ENCODE results near the gene EIPR1. TPM values are rescaled to one million over a fixed set of nuclear protein-coding genes. Genes with fewer than 3 reads are reported as not detected.

The EIPR1 gene
- total RNA-seq, 1 experiment from 2014 or later = 22.8 TPM

DNA sequence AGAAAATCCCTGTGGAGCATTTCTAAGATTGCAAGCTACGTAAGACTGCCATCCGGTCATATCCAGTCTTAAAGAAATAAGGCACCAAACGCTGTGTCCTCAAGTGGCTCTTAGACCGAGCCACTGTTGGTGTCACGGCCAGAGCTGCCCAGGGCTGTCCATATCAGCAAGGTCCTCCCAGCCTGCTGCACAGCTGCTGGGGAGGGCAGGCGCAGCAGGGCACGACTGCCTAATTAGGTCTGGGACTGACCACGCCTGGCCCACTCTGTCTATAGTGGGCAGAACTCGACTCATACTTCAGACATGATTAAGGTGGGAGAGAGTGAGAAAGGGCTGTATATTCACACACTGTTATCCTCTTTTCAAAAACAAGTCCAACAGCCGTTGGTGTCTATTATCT is 39.3 kb downstream of the EIPR1 start (continued):
- TF ChIP-seq FOXP1 (CRISPR knock-in tag; IDR thresholded peaks at IDR 0.05; ENCODE audit: borderline replicate concordance) = no peak
- TF ChIP-seq, protein P1, sequence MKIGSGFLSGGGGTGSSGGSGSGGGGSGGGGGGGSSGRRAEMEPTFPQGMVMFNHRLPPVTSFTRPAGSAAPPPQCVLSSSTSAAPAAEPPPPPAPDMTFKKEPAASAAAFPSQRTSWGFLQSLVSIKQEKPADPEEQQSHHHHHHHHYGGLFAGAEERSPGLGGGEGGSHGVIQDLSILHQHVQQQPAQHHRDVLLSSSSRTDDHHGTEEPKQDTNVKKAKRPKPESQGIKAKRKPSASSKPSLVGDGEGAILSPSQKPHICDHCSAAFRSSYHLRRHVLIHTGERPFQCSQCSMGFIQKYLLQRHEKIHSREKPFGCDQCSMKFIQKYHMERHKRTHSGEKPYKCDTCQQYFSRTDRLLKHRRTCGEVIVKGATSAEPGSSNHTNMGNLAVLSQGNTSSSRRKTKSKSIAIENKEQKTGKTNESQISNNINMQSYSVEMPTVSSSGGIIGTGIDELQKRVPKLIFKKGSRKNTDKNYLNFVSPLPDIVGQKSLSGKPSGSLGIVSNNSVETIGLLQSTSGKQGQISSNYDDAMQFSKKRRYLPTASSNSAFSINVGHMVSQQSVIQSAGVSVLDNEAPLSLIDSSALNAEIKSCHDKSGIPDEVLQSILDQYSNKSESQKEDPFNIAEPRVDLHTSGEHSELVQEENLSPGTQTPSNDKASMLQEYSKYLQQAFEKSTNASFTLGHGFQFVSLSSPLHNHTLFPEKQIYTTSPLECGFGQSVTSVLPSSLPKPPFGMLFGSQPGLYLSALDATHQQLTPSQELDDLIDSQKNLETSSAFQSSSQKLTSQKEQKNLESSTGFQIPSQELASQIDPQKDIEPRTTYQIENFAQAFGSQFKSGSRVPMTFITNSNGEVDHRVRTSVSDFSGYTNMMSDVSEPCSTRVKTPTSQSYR (CRISPR knock-in tag; IDR thresholded peaks at IDR 0.05) = no peak
- TF ChIP-seq HMGA2 (CRISPR knock-in tag; IDR thresholded peaks at IDR 0.05) = no peak
- TF ChIP-seq, protein P2, sequence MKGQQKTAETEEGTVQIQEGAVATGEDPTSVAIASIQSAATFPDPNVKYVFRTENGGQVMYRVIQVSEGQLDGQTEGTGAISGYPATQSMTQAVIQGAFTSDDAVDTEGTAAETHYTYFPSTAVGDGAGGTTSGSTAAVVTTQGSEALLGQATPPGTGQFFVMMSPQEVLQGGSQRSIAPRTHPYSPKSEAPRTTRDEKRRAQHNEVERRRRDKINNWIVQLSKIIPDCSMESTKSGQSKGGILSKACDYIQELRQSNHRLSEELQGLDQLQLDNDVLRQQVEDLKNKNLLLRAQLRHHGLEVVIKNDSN (CRISPR knock-in tag; IDR thresholded peaks at IDR 0.05) = no peak
- TF ChIP-seq ZBTB21 (CRISPR knock-in tag; IDR thresholded peaks at IDR 0.05; ENCODE audit: borderline replicate concordance) = no peak
- TF ChIP-seq, protein P3, sequence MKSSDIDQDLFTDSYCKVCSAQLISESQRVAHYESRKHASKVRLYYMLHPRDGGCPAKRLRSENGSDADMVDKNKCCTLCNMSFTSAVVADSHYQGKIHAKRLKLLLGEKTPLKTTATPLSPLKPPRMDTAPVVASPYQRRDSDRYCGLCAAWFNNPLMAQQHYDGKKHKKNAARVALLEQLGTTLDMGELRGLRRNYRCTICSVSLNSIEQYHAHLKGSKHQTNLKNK (CRISPR knock-in tag; IDR thresholded peaks at IDR 0.05) = no peak

DNA sequence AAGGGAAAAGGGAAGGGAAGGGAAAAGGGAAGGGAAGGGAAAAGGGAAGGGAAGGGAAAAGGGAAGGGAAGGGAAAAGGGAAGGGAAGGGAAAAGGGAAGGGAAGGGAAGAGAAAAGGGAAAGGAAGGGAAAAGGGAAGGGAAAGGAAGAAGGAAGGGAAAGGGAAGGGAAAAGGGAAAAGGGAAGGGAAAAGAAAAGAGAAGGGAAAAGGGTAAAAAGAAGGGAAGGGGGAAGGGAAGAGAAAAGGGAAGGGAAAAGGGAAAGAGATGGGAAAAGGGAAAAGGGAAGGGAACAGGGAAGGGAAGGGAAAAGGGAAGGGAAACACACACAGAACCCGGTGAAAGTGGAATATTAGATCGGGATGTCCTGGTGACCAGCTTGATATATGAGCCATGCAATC is 40.8 kb downstream of the EIPR1 start:
- ATAC-seq = no peak
- Mint-ChIP-seq H3K4me1 (no peaks in the 10 kb centered on the region), H3K9me3 (peaks cover 8% of the 10 kb centered on the region), H3K36me3 (peaks cover 37% of the 10 kb centered on the region), H3K27me3 (ENCODE audit: low read depth) (no peaks in the 10 kb centered on the region), H3K27ac (no peak overlapping the region), H3K4me3 (no peak overlapping the region)
- ChIA-PET CTCF (no interaction called here), POLR2A (no interaction called here)
- no peak for DNase-seq (ENCODE audit: low spot score)
- no peak for TF ChIP-seq FOXK1 (CRISPR knock-in tag; IDR thresholded peaks at IDR 0.05)
- TF ChIP-seq, protein P4, sequence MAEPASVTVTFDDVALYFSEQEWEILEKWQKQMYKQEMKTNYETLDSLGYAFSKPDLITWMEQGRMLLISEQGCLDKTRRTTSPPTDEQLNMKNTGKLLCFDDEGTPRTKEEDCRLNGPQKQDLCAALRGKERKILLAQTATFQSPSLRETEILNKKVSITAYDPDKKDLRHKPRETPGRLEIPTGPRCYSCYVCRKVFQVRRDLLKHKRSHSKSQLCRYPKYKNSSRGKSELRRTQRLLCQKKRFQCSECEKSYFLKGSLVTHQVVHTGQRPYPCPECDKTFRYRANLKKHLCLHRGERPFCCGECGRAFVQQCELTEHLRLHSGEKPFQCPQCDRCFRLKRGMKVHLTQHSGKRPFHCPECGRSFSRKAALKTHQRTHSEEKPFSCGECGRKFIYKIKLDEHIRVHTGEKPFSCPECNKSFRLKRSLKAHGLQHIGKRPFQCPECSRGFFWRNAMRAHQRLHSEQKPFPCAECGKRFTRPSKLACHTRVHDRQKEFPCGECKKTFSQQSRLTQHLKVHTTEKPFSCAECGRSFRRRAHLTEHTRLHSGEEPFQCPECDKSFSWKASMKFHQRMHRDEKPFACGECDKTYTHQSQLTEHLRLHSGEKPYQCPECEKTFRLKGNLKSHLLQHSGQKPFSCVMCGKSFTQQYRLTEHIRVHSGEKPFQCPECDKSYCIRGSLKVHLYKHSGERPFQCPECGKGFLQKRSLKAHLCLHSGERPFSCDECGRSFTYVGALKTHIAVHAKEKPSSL (CRISPR knock-in tag; conservative IDR thresholded peaks at IDR 0.05) = no peak

DNA sequence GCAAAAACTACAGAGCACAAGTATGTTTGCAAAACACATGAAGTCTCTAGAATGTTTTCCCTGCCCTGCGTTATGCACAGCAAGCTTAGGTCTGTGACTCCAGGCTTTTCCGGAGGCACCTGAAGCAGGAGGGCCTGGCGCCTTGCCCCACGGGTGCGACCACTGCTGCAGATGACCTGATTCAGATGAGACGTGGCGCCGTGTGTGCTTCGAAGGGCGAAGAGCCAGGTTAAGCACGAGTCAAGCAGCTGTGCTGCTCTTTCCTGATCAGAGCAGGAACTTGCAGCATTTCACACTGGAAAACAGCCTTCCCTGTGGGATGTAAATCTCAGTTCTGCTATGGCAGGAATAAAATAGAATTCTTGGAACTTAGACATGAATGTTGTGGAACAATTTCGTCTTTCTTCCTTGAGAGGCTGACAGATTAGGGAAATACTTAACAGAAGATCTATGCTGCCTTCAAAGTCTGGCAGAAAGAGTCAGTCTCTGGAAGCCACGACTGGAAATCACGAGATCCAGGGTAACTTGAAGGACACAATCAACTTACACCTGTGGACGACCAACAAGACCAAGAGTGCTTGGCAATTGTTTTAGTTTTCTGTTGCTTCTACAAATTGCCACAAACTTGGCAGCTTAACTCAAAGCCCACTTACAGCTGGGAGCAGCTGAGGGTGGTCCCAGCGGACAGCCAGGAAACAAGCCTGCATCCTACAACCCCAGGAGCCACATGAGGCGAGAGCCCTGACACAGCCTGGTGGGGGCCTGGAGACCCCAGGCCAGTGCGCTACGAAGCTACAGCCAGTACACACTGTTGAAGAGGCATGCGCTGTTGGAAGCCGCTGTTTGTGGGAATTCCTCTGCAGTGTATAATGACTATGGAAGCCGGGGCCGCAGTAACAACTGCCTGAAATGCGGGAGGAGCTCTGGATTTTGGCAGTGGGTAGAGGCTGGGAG is 42.9 kb downstream of the EIPR1 start:
- POLR2A ChIA-PET = no interaction called here
- ATAC-seq = no peak
- CTCF ChIA-PET = interaction anchor here (0.6 kb wide), 1 partner anchor 45 kb away, joined by 3 read pairs; the partner anchor contains the start of gene TRAPPC12
- no peak overlapping the region for H3K4me3 Mint-ChIP-seq
- peaks cover 16% of the 10 kb centered on the region for H3K9me3 Mint-ChIP-seq
- no peak overlapping the region for H3K27ac Mint-ChIP-seq
- no peak for TF ChIP-seq GRHL2 (CRISPR knock-in tag; IDR thresholded peaks at IDR 0.05; ENCODE audit: insufficient replicate concordance, severe bottlenecking)
- TF ChIP-seq, protein P5, sequence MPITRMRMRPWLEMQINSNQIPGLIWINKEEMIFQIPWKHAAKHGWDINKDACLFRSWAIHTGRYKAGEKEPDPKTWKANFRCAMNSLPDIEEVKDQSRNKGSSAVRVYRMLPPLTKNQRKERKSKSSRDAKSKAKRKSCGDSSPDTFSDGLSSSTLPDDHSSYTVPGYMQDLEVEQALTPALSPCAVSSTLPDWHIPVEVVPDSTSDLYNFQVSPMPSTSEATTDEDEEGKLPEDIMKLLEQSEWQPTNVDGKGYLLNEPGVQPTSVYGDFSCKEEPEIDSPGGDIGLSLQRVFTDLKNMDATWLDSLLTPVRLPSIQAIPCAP (CRISPR knock-in tag; IDR thresholded peaks at IDR 0.05) = no peak
- TF ChIP-seq, protein P6, sequence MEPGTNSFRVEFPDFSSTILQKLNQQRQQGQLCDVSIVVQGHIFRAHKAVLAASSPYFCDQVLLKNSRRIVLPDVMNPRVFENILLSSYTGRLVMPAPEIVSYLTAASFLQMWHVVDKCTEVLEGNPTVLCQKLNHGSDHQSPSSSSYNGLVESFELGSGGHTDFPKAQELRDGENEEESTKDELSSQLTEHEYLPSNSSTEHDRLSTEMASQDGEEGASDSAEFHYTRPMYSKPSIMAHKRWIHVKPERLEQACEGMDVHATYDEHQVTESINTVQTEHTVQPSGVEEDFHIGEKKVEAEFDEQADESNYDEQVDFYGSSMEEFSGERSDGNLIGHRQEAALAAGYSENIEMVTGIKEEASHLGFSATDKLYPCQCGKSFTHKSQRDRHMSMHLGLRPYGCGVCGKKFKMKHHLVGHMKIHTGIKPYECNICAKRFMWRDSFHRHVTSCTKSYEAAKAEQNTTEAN (CRISPR knock-in tag; IDR thresholded peaks at IDR 0.05) = no peak
- no peak for TF ChIP-seq PRRX2 (CRISPR knock-in tag; IDR thresholded peaks at IDR 0.05)
- TF ChIP-seq SOX15 (CRISPR knock-in tag; IDR thresholded peaks at IDR 0.05) = no peak
- no peak for TF ChIP-seq EMX1 (CRISPR knock-in tag; IDR thresholded peaks at IDR 0.05)
- no peak for TF ChIP-seq JAZF1 (CRISPR knock-in tag; IDR thresholded peaks at IDR 0.05)
- TF ChIP-seq, protein P7, sequence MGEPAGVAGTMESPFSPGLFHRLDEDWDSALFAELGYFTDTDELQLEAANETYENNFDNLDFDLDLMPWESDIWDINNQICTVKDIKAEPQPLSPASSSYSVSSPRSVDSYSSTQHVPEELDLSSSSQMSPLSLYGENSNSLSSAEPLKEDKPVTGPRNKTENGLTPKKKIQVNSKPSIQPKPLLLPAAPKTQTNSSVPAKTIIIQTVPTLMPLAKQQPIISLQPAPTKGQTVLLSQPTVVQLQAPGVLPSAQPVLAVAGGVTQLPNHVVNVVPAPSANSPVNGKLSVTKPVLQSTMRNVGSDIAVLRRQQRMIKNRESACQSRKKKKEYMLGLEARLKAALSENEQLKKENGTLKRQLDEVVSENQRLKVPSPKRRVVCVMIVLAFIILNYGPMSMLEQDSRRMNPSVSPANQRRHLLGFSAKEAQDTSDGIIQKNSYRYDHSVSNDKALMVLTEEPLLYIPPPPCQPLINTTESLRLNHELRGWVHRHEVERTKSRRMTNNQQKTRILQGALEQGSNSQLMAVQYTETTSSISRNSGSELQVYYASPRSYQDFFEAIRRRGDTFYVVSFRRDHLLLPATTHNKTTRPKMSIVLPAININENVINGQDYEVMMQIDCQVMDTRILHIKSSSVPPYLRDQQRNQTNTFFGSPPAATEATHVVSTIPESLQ (CRISPR knock-in tag; IDR thresholded peaks at IDR 0.05) = no peak
- TF ChIP-seq RELA (CRISPR knock-in tag; IDR thresholded peaks at IDR 0.05; ENCODE audit: borderline replicate concordance) = no peak
- no peak for TF ChIP-seq GTF2I (CRISPR knock-in tag; conservative IDR thresholded peaks at IDR 0.05)
- TF ChIP-seq, protein P8, sequence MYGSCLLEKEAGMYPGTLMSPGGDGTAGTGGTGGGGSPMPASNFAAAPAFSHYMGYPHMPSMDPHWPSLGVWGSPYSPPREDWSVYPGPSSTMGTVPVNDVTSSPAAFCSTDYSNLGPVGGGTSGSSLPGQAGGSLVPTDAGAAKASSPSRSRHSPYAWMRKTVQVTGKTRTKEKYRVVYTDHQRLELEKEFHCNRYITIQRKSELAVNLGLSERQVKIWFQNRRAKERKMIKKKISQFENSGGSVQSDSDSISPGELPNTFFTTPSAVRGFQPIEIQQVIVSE (CRISPR knock-in tag; IDR thresholded peaks at IDR 0.05; ENCODE audit: borderline replicate concordance) = no peak
- no peaks in the 10 kb centered on the region for H3K27me3 Mint-ChIP-seq (ENCODE audit: low read depth)
- no peak for DNase-seq (ENCODE audit: low spot score)
- H3K36me3 Mint-ChIP-seq = peaks cover 46% of the 10 kb centered on the region
- no peaks in the 10 kb centered on the region for H3K4me1 Mint-ChIP-seq
